Stomach (tissue), 9 donors: ENCODE results near the gene CASP3. TPM values are rescaled to one million over a fixed set of nuclear protein-coding genes. Genes with fewer than 3 reads are reported as not detected.
"Not testable (repeated sequence)": the region's sequence is repeated elsewhere in the genome, so short reads cannot be mapped to it uniquely, and the experiment has no call there.

Experiments used
- DNase-seq, 2 donors: peaks; one replicate each; pipeline versions ENCODE4 v3.0.0 to v3.0.0-alpha.2; 2013 to 2019
- H3K27ac ChIP-seq, 5 donors: fragments of 200-600 bp in 4 of 5; sonication (generic) in 4 of 5; one replicate each; pipeline ENCODE4 v1.5.1; 2013 to 2019; ENCODE audit warnings: mild to moderate bottlenecking in 1 of 5, moderate library complexity in 1 of 5
- H3K27me3 ChIP-seq, 3 donors: fragments of 200-600 bp; sonication (generic); one replicate each; pipeline ENCODE4 v1.5.1; 2017 to 2019; ENCODE audit warnings: mixed run types in 1 of 3
- H3K36me3 ChIP-seq, 4 donors: fragments of 200-600 bp; sonication (generic); 1 replicate in 3 of 4; 2 replicates in 1 of 4; pipeline ENCODE4 v1.5.1; 2016 to 2019
- H3K4me1 ChIP-seq, 4 donors: fragments of 200-600 bp; sonication (generic); one replicate each; pipeline ENCODE4 v1.5.1; 2016 to 2019
- H3K4me3 ChIP-seq, 4 donors: fragments of 200-600 bp; sonication (generic) in 3 of 4; one replicate each; pipeline ENCODE4 v1.5.1; 2016 to 2019; ENCODE audit warnings: mild to moderate bottlenecking in 1 of 4
- H3K9me3 ChIP-seq, 4 donors: fragments of 200-600 bp; sonication (generic); one replicate each; pipeline ENCODE4 v1.5.1; 2016 to 2019
- EP300 ChIP-seq: sonication (generic); formaldehyde crosslinking; IDR thresholded peaks from one replicate; pipeline ENCODE4 v1.6.1; 2017; ENCODE audit warnings: antibody characterized with exemption
- POLR2A ChIP-seq, 4 donors: fragments of 450-650 bp; IDR thresholded peaks; one replicate each; pipeline ENCODE4 v1.6.1; 2016; ENCODE audit warnings: antibody characterized with exemption in 4 of 4, control low read depth in 2 of 4, mild to moderate bottlenecking in 1 of 4, moderate library complexity in 1 of 4
- POLR2AphosphoS5 ChIP-seq, 3 donors: sonication (generic); formaldehyde crosslinking; IDR thresholded peaks; one replicate each; pipeline ENCODE4 v1.6.1; 2016; ENCODE audit warnings: antibody characterized with exemption in 3 of 3
- WGBS, 5 donors: extraction: QIAGEN DNeasy Blood & Tissue Kit in 3 of 5; methylation state at CpG; one replicate each; pipeline versions ENCODE4 v1.1.5 to v1.1.7; 2013 to 2018; 5-methylcytosine and 5-hydroxymethylcytosine counted together
- intact Hi-C: fragments of 100-400 bp; cut with DNase I; formaldehyde crosslinking; loops from one replicate; pipeline ENCODE4 v1.15.1; 2023; ENCODE audit warnings: low total_unique reads
- polyA plus RNA-seq, 3 donors: library from polyadenylated mRNA; stranded (reverse); fragments of 200-250 nt; gene quantifications; one replicate each; pipeline ENCODE4 v1.2.3, GENCODE V29; 2013
- total RNA-seq, 5 donors: library from RNA; depleted of rRNA; stranded (reverse); fragments of >200 nt; gene quantifications; one replicate each; pipeline versions ENCODE4 v1.1.0 to v1.2.3, GENCODE V29; 2014 to 2016
- TF ChIP-seq, protein P1 (sequence below), 7 experiments: fragments of 450-650 bp in 4 of 7; fragments of 200-600 bp in 3 of 7; sonication (generic) in 3 of 7; IDR thresholded peaks; one replicate each; pipeline ENCODE4 v1.5.1; 2016 to 2019; ENCODE audit warnings: antibody characterized with exemption in 7 of 7, control low read depth in 2 of 7, mild to moderate bottlenecking in 1 of 7
- donor health status: healthy with polysubstance abuse.
- donor health status: Bipolar disorder and iron deficiency.
- donor health status: healthy.

The CASP3 gene
- total and polyA plus RNA-seq, 8 donors = 12.5 to 52.5 (median 18.8) TPM

DNA sequence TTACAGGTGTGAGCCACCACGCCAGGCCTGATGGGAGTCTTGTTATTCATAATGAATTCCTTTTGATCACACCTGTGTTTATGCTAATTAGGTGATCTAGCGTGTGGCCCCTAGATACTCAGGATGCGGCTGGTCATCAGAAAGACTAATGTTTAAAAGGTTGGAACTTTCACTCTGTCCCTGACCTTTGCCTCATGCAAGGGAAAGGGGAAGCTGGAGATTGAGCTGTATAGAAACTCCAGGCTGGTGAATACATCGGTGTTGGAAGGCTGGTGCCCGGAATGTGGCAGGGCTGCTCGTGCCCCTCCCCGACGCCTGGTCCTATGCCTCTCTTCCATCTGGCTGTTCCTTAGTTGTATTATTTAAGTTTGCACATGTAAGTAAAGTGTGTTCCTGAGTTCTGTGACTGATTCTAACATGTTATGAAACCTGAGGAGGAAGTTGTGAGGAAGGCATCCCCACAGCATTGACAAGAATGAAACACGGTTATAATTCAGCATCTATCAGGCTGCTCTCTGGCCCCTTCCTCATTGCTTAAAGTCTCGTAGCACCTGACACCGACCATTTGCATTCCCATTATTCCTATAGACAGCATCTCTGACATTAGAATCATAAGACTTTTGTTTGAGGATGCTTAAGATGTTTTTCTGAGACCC is 28.9 kb downstream of the CASP3 start:
- no peaks in the 10 kb centered on the region for H3K4me1 ChIP-seq
- 88 to 94% (median 91%) methylated on average over 11 of the region's 11 CpGs for WGBS, 5 donors
- intact Hi-C loops = no loop called here

DNA sequence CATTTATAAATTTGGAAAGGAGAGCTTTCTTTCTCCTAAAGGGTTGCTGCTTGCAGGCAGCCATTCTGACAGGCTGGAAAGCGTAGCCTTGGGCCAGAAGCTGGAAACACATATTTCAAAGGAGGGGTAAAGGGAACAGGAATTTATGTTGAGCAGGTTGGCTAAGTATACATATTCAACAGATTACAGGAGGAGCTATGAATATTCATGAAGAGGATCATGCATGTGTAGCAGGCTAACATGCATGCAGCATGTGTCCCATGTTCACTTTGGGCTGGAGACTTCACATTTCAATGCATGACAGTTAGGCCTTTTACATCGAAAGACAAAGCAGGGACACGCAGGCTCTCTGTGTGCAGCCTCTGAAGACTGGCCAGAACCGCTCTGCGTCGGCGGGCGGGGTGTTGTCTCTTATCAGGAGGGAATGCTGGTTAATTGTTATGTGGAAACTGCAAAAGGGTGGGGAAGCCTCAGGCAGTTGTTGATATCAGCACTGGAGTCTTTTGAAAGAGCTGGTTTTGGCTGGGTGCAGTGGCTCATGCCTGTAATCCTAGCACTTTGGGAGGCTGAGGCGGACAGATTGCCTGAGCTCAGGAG is 31.5 kb downstream of the CASP3 start:
- Histone ChIP-seq H3K4me1 (no peaks in the 10 kb centered on the region), H3K27me3 (no peaks in the 10 kb centered on the region), H3K4me3 (no peak overlapping the region), H3K9me3 (peaks cover 0 to 15% (median 4%) of the 10 kb centered on the region in 4 donors), H3K36me3 (no peaks in the 10 kb centered on the region), H3K27ac (no peak overlapping the region)
- peak in 2 of 3 donors; percentile 10 to 48 for TF ChIP-seq POLR2AphosphoS5 (IDR thresholded peaks at IDR 0.05)
- TF ChIP-seq, protein P1, sequence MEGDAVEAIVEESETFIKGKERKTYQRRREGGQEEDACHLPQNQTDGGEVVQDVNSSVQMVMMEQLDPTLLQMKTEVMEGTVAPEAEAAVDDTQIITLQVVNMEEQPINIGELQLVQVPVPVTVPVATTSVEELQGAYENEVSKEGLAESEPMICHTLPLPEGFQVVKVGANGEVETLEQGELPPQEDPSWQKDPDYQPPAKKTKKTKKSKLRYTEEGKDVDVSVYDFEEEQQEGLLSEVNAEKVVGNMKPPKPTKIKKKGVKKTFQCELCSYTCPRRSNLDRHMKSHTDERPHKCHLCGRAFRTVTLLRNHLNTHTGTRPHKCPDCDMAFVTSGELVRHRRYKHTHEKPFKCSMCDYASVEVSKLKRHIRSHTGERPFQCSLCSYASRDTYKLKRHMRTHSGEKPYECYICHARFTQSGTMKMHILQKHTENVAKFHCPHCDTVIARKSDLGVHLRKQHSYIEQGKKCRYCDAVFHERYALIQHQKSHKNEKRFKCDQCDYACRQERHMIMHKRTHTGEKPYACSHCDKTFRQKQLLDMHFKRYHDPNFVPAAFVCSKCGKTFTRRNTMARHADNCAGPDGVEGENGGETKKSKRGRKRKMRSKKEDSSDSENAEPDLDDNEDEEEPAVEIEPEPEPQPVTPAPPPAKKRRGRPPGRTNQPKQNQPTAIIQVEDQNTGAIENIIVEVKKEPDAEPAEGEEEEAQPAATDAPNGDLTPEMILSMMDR (IDR thresholded peaks at IDR 0.05) = no peak
- intact Hi-C loops = no loop called here
- peak; percentile 50 to 56 for DNase-seq
- WGBS, 5 donors = 40 to 63% (median 52%) methylated on average over 8 to 9 of the region's 9 CpGs

More for the DNA sequence above, 28.9 kb downstream of the CASP3 start:
- Histone ChIP-seq H3K27me3 (no peaks in the 10 kb centered on the region), H3K27ac (no peak overlapping the region), H3K36me3 (peaks cover 0 to 10% (median 7%) of the 10 kb centered on the region in 4 donors), H3K4me3 (no peak overlapping the region), H3K9me3 (no peaks in the 10 kb centered on the region)
- DNase-seq = no peak
- TF ChIP-seq POLR2A (IDR thresholded peaks at IDR 0.05) = no peak

DNA sequence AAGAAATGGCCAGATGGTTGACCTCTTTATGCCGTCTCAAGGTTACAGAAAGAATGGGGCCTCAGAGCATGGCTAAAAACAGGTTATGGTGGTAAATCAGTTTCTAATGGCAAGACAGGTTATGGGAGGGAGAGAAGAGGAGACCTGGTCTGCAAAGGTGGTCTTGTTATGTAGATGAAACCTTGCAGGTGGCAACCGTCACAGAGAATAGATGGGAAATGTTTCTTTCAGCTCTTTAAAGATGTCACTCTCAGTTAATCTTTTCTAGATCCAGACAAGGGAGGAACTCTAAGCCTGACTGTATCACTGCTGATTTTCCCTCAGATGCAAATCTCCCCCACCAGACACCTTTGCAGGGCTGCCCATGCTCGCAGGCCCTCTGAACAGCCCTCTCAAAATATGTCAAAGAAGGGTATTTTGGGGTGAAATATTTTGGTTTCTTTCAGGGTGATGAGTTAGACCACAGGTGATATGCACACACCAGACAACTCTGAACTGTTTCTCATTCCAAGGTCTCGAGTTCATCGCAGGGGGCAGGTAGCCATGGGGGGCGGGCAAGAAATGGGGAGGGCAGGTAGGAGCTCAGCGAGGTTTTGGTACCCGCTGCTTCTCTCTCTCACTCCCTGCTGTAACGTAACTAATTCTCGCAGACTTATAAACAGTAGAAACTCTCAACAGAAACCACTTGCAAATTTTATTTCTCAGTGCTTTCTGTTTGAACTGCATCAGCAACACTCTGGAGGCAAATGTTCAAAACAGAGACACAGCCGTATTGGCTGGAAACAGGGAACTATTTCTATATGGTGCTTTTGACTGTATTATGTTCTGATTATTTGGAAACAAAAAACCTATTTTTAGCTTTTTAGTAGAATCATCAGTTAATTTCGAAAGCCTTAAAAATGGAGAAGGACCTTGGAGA is 32.4 kb downstream of the CASP3 start:
- H3K27ac ChIP-seq = peak overlapping the region in 1 of 5 donors; percentile 14
- DNase-seq = no peak

DNA sequence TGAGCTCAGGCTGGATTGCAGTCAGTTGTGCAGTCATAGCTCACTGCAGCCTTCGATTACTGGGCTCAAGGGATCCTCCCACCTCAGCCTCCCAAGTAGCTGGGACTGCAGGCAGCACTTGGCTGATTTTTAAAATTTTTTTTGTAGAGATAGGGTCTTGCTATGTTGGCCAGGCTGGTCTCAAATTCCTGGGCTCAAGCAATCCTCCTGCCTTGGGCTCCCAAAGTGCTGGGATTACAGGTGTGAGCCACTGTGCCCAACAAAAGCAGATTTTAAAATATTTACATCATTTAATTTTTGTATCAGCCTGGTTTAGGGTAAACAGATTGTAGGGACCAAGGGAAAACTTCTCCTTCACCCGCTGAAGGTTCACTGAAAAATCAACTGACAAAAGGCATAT is 33.1 kb downstream of the CASP3 start:
- H3K4me1 ChIP-seq, H3K27me3 ChIP-seq, H3K4me3 ChIP-seq, H3K36me3 ChIP-seq, DNase-seq, intact Hi-C loops: not testable (repeated sequence)
- peak overlapping the region in 1 of 5 donors; percentile 14 for H3K27ac ChIP-seq
- peaks cover 0 to 15% (median 4%) of the 10 kb centered on the region in 4 donors for H3K9me3 ChIP-seq
- 77 to 92% (median 80%) methylated on average over 2 of the region's 2 CpGs for whole genome bisulfite sequencing, 5 donors

More for the DNA sequence above, 32.4 kb downstream of the CASP3 start:
- WGBS, 5 donors = 76 to 90% (median 79%) methylated on average over 12 of the region's 12 CpGs
- intact Hi-C loops = no loop called here
- Histone ChIP-seq H3K9me3 (peaks cover 0 to 15% (median 4%) of the 10 kb centered on the region in 4 donors), H3K4me3 (no peak overlapping the region), H3K4me1 (peaks cover 0 to 2% (median 0%) of the 10 kb centered on the region in 4 donors), H3K27me3 (no peaks in the 10 kb centered on the region), H3K36me3 (no peaks in the 10 kb centered on the region)
- no peak for TF ChIP-seq EP300
- no peak for TF ChIP-seq POLR2A (IDR thresholded peaks at IDR 0.05)
- TF ChIP-seq POLR2AphosphoS5 (IDR thresholded peaks at IDR 0.05) = no peak
- TF ChIP-seq, protein P1 (IDR thresholded peaks at IDR 0.05) = no peak

DNA sequence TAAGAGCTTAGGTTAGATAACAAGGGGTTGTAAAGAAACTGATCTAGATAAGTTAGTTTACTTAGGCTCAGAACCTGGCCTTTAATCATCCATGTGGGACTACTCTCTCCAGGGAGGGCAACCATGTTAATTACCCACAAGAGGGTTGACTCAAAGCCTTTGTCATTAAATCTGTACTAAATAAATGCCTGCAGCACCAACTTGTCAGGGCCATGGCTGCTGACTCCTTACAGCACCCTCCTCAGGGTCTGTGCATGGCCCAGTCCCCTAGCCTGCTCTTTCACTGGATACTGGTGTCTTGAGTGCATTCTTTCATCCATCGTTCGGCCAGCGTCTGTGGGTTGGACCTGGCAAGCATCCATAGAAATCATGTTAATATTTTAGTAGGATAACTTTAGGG is 34.7 kb downstream of the CASP3 start:
- Histone ChIP-seq H3K9me3 (peaks cover 0 to 15% (median 4%) of the 10 kb centered on the region in 4 donors), H3K4me1 (peaks cover 0 to 7% (median 0%) of the 10 kb centered on the region in 4 donors), H3K4me3 (no peak overlapping the region), H3K27me3 (no peaks in the 10 kb centered on the region), H3K36me3 (no peaks in the 10 kb centered on the region), H3K27ac (no peak overlapping the region)
- intact Hi-C loops = no loop called here
- 88 to 99% (median 96%) methylated on average over 3 of the region's 3 CpGs for WGBS, 5 donors
- no peak for DNase-seq
- TF ChIP-seq POLR2AphosphoS5 (IDR thresholded peaks at IDR 0.05) (no peak), EP300 (no peak), POLR2A (IDR thresholded peaks at IDR 0.05) (no peak)
- TF ChIP-seq, protein P1 (IDR thresholded peaks at IDR 0.05) = no peak
